Body of pancreas (tissue), 4 donors: ENCODE measurements around the gene ABLIM1.

Source experiments
- POLR2A ChIP-seq, 3 donors: fragments of 450-650 bp; IDR thresholded peaks; one replicate each; pipeline ENCODE4 v1.6.1; 2016; ENCODE audit warnings: antibody characterized with exemption in 3 of 3, mild to moderate bottlenecking in 2 of 3
- TF ChIP-seq, protein P1 (sequence below), 7 experiments: fragments of 450-650 bp in 4 of 7; fragments of 200-600 bp in 3 of 7; sonication (generic) in 3 of 7; IDR thresholded peaks; one replicate each; pipeline ENCODE4 v1.5.1; 2016 to 2019; ENCODE audit warnings: antibody characterized with exemption in 7 of 7

DNA sequence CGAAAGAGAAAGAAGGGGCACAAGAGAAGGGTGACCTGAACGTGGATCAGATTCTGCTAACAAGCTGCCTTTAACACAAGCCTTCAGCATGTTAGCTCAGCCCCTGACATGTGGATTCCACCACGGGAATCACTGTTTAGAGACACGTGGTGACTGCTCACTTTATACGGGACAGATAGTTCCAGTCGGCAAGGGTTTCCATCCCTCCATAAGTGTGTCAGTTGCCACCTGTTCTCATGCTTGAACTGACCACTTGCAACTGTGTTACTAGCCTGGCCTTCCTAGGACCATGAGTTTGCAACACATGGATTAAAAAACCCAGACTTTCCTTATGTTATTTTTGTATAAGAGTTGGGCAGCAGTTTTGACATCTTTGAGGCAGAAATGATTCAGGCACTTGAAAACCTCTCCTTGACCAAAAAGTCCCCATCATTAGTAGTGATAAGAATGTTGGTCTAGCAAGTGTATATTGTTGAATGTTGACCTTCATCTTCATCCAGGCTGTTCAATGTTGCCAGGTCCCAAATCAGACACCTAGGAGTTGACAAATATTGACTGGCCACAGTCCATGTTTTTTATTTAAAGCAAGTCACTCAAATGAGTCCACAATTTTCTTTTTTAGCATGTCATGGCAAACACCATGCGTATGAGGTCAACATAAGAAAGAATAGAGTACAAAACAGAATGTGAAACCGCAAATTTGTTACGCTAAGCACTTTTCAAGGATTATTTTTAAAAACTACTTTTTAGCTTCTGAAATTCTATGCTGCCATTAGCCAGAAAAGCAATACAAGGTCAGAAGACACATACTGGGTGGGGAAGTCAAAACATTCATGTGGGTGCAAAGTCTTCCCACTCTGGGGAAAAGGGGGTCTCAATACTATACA, 101.6 kb downstream of the ABLIM1 start:
- TF ChIP-seq, protein P1, sequence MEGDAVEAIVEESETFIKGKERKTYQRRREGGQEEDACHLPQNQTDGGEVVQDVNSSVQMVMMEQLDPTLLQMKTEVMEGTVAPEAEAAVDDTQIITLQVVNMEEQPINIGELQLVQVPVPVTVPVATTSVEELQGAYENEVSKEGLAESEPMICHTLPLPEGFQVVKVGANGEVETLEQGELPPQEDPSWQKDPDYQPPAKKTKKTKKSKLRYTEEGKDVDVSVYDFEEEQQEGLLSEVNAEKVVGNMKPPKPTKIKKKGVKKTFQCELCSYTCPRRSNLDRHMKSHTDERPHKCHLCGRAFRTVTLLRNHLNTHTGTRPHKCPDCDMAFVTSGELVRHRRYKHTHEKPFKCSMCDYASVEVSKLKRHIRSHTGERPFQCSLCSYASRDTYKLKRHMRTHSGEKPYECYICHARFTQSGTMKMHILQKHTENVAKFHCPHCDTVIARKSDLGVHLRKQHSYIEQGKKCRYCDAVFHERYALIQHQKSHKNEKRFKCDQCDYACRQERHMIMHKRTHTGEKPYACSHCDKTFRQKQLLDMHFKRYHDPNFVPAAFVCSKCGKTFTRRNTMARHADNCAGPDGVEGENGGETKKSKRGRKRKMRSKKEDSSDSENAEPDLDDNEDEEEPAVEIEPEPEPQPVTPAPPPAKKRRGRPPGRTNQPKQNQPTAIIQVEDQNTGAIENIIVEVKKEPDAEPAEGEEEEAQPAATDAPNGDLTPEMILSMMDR (IDR thresholded peaks at IDR 0.05), result no peak
- no peak for TF ChIP-seq POLR2A (IDR thresholded peaks at IDR 0.05)
